Upper lobe of left lung (tissue), 6 donors: ENCODE data around the gene GMDS. TPM values are rescaled to one million over a fixed set of nuclear protein-coding genes. Genes with fewer than 3 reads are reported as not detected.

ENCODE experiments used
- ATAC-seq, 2 donors: fragments of 200-7000 bp; cut with Tn5 transposase; one replicate each; pipeline ENCODE4 v1.9.1; 2022; ENCODE audit warnings: mild to moderate bottlenecking in 2 of 2, moderate library complexity in 2 of 2; ENCODE audit not compliant: low FRiP score in 2 of 2
- DNase-seq, 2 donors: peaks; one replicate each; pipeline ENCODE4 v3.0.0-alpha.2; 2019 to 2020
- H3K27ac ChIP-seq, 4 donors: fragments of 200-600 bp; sonication (generic); one replicate each; pipeline ENCODE4 v1.5.1; 2016 to 2019
- H3K27me3 ChIP-seq, 4 donors: fragments of 200-600 bp; sonication (generic); one replicate each; pipeline ENCODE4 v1.5.1; 2017 to 2019
- H3K36me3 ChIP-seq, 4 donors: fragments of 200-600 bp; sonication (generic); one replicate each; pipeline ENCODE4 v1.5.1; 2016 to 2019
- H3K4me1 ChIP-seq, 4 donors: fragments of 200-600 bp; sonication (generic); one replicate each; pipeline ENCODE4 v1.5.1; 2018 to 2019
- H3K4me3 ChIP-seq, 4 donors: fragments of 200-600 bp; sonication (generic); one replicate each; pipeline ENCODE4 v1.5.1; 2017 to 2019; ENCODE audit warnings: mild to moderate bottlenecking in 2 of 4, moderate library complexity in 1 of 4
- H3K9me3 ChIP-seq, 4 donors: fragments of 200-600 bp; sonication (generic); one replicate each; pipeline ENCODE4 v1.5.1; 2018 to 2019
- EP300 ChIP-seq, 4 donors: sonication (generic); formaldehyde crosslinking; IDR thresholded peaks; one replicate each; pipeline ENCODE4 v1.5.1; 2017; ENCODE audit warnings: antibody characterized with exemption in 4 of 4, control low read depth in 2 of 4
- POLR2A ChIP-seq, 4 donors: fragments of 450-650 bp; IDR thresholded peaks; one replicate each; pipeline ENCODE4 v1.5.1; 2016 to 2017; ENCODE audit warnings: antibody characterized with exemption in 4 of 4, mild to moderate bottlenecking in 2 of 4
- POLR2AphosphoS5 ChIP-seq, 2 donors: sonication (generic); formaldehyde crosslinking; IDR thresholded peaks; one replicate each; pipeline ENCODE4 v1.5.1; 2017; ENCODE audit warnings: antibody characterized with exemption in 2 of 2
- WGBS, 2 donors: methylation state at CpG; one replicate each; pipeline ENCODE4 v1.1.5; 2017 to 2018; 5-methylcytosine and 5-hydroxymethylcytosine counted together
- total RNA-seq, 6 donors: library from RNA; depleted of rRNA in 4 of 6; stranded (reverse); fragments of >200 nt in 4 of 6; gene quantifications; one replicate each; pipeline versions ENCODE4 v1.1.0 to v1.2.1, GENCODE V29; 2016 to 2021
- TF ChIP-seq, protein P1 (sequence below), 6 experiments: fragments of 450-650 bp in 4 of 6; fragments of 200-600 bp in 2 of 6; sonication (generic) in 2 of 6; IDR thresholded peaks; one replicate each; pipeline ENCODE4 v1.5.1; 2016 to 2019; ENCODE audit warnings: antibody characterized with exemption in 6 of 6
- donor health status: DM: no; HTN: no; CAD: no; lungs with moderate emphysema.
- donor health status: DM: no; HTN: yes; CAD: no; lungs with severe emphysema.

GMDS gene
- total RNA-seq, 6 donors from 2014 or later = 7.6 to 17.8 (median 14.1) TPM

GRCh38 chr6:1884313-1884712 lies 361.1 kb downstream of the GMDS start:
- Histone ChIP-seq H3K9me3 (no peaks in the 10 kb centered on the region), H3K4me1 (no peaks in the 10 kb centered on the region), H3K4me3 (no peak overlapping the region), H3K27ac (no peak overlapping the region), H3K36me3 (no peaks in the 10 kb centered on the region), H3K27me3 (no peaks in the 10 kb centered on the region)
- no peak for TF ChIP-seq POLR2AphosphoS5 (IDR thresholded peaks at IDR 0.05)
- TF ChIP-seq POLR2A (IDR thresholded peaks at IDR 0.05) = no peak
- TF ChIP-seq, protein P1, sequence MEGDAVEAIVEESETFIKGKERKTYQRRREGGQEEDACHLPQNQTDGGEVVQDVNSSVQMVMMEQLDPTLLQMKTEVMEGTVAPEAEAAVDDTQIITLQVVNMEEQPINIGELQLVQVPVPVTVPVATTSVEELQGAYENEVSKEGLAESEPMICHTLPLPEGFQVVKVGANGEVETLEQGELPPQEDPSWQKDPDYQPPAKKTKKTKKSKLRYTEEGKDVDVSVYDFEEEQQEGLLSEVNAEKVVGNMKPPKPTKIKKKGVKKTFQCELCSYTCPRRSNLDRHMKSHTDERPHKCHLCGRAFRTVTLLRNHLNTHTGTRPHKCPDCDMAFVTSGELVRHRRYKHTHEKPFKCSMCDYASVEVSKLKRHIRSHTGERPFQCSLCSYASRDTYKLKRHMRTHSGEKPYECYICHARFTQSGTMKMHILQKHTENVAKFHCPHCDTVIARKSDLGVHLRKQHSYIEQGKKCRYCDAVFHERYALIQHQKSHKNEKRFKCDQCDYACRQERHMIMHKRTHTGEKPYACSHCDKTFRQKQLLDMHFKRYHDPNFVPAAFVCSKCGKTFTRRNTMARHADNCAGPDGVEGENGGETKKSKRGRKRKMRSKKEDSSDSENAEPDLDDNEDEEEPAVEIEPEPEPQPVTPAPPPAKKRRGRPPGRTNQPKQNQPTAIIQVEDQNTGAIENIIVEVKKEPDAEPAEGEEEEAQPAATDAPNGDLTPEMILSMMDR (IDR thresholded peaks at IDR 0.05) = no peak
- no peak for TF ChIP-seq EP300 (IDR thresholded peaks at IDR 0.05)
- ATAC-seq (no peak), DNase-seq (no peak)
- WGBS, 2 donors = 83 to 91% methylated on average over 2 of the region's 2 CpGs

DNA sequence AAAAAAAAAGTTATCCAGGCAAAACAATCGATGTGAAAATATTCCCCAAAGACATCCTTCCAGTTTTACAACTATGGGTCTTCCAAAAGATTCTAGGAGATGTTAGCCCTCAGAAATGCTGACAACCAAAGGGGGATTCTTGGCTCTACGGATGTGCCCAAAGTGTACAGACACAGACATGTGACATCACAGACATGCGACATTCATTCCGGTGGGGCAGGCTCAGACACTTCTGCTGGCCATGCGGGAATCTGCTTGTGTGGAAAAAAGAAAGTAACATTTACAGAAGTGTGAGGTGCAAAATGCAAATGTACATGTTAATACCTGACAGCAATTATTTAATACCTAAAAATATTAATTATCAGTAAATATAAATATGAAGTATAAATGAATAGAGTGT lies 367.1 kb downstream of the GMDS start:
- no peak for TF ChIP-seq POLR2A (IDR thresholded peaks at IDR 0.05)
- TF ChIP-seq, protein P1 (IDR thresholded peaks at IDR 0.05) = no peak
- no peak for TF ChIP-seq EP300 (IDR thresholded peaks at IDR 0.05)
- no peak for TF ChIP-seq POLR2AphosphoS5 (IDR thresholded peaks at IDR 0.05)
- no peaks in the 10 kb centered on the region for H3K27me3 ChIP-seq
- H3K9me3 ChIP-seq = no peaks in the 10 kb centered on the region
- H3K4me1 ChIP-seq = no peaks in the 10 kb centered on the region
- no peak for DNase-seq
- H3K36me3 ChIP-seq = no peaks in the 10 kb centered on the region
- H3K27ac ChIP-seq = no peak overlapping the region
- H3K4me3 ChIP-seq = no peak overlapping the region
- ATAC-seq = no peak
- WGBS, 2 donors = 96 to 99% methylated on average over 5 of the region's 5 CpGs

- ATAC-seq = no peak
These were observed 371.6 kb downstream of the GMDS start for GRCh38 chr6:1873781-1874180.

DNA sequence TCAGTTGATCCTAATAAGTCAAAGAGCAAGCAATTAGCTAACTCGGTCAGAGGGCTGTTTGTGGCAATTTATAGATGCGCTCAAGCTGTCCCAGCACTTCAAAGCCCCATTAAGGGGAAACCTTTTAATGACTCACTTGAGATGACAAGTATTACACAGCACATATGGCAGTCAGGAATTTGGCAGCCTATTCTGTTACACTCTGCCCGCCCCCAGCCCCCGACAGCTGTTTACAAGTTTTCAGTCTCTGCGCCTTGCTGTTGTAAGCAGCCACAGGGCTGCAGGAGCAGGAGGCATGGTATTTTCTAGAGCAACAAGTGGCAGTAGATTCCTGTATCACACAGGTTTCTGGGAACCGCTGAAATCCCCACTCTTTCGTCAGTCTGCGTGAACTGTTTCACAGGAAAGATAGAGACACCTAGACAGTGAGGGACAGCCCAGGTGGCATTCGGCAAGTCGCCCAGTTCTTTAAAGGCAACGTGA lies 372.7 kb downstream of the GMDS start:
- Histone ChIP-seq H3K27me3 (no peaks in the 10 kb centered on the region), H3K27ac (no peak overlapping the region), H3K36me3 (no peaks in the 10 kb centered on the region), H3K9me3 (no peaks in the 10 kb centered on the region), H3K4me3 (no peak overlapping the region), H3K4me1 (no peaks in the 10 kb centered on the region)
- 56 to 76% methylated on average over 11 of the region's 11 CpGs for WGBS, 2 donors
- TF ChIP-seq POLR2A (IDR thresholded peaks at IDR 0.05) (no peak), EP300 (IDR thresholded peaks at IDR 0.05) (no peak), POLR2AphosphoS5 (IDR thresholded peaks at IDR 0.05) (no peak)
- TF ChIP-seq, protein P1 (IDR thresholded peaks at IDR 0.05) = no peak
- no peak for ATAC-seq
- DNase-seq = no peak

More at GRCh38 chr6:1873781-1874180, 371.6 kb downstream of the GMDS start:
- H3K9me3 ChIP-seq = no peaks in the 10 kb centered on the region
- no peaks in the 10 kb centered on the region for H3K4me1 ChIP-seq
- peak in 1 of 2 donors; percentile 36 for DNase-seq
- 82 to 93% methylated on average over 11 of the region's 11 CpGs for WGBS, 2 donors
- H3K36me3 ChIP-seq = no peaks in the 10 kb centered on the region
- no peak for TF ChIP-seq POLR2AphosphoS5 (IDR thresholded peaks at IDR 0.05)
- no peak overlapping the region for H3K4me3 ChIP-seq
- H3K27me3 ChIP-seq = no peaks in the 10 kb centered on the region
- no peak overlapping the region for H3K27ac ChIP-seq

DNA sequence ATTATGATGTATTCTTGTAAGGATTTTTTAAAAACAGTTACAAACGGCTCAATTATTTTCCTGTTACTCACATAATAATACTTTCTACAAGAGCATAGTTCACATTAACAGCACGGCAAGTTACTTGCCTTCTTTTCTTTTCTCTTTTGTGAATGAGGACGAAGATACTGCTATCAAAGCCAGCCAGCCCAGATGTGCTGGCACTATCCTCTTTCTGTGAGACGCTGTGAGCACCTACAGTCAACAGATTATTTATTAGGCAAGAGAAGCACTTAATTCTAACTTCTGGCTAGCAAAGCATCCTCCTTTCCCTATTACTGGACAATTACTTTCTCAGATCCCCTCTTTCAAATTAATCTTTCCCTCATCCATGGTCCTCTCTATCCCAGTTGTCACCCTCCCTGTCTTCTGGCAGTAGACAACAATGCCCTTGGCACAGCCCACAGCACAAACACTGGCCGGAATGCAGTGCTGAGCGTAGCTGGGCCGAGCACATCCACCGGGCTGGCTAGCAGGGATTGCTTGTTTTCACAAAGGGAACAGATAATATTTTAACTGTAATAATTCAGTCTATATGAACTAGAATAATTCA lies 373.6 kb downstream of the GMDS start:
- peak in 1 of 2 donors; percentile 34 for DNase-seq
- TF ChIP-seq EP300 (IDR thresholded peaks at IDR 0.05) (no peak), POLR2AphosphoS5 (IDR thresholded peaks at IDR 0.05) (no peak), POLR2A (IDR thresholded peaks at IDR 0.05) (no peak)
- TF ChIP-seq, protein P1 (IDR thresholded peaks at IDR 0.05) = no peak
- 79 to 85% methylated on average over 8 of the region's 8 CpGs for WGBS, 2 donors
- Histone ChIP-seq H3K27ac (no peak overlapping the region), H3K4me1 (no peaks in the 10 kb centered on the region), H3K36me3 (no peaks in the 10 kb centered on the region), H3K9me3 (no peaks in the 10 kb centered on the region), H3K4me3 (no peak overlapping the region), H3K27me3 (no peaks in the 10 kb centered on the region)
- peak in 1 of 2 donors; percentile 42 for ATAC-seq
